GM12878 (cell line): ENCODE measurements around the gene EPS8L1. TPM values are rescaled to one million over a fixed set of nuclear protein-coding genes. Genes with fewer than 3 reads are reported as not detected.

ENCODE experiments used
- ATAC-seq: fragments of 200-7000 bp; cut with Tn5 transposase; 3 replicates; pipeline ENCODE4 v1.9.1; 2020; ENCODE audit warnings: mild to moderate bottlenecking, moderate library complexity
- BruUV-seq: library from RNA; stranded (reverse); fragments of 400-500 nt; replicated peaks from 2 replicates; lab custom pipeline; 2021; lab: Mats Ljungman, UMichigan
- CTCF ChIA-PET: fragments of 300-600 bp; sonication (Branson Sonifier 250); formaldehyde crosslinking; extraction: SDS; loops from one replicate; lab custom pipeline; 2021; ENCODE audit warnings: inconsistent platforms; lab: Yijun Ruan, JAX
- POLR2A ChIA-PET: fragments of 350-600 bp; formaldehyde crosslinking; extraction: SDS; loops from one replicate; lab custom pipeline; 2021; ENCODE audit warnings: inconsistent platforms; lab: Charles Lee
- RAD21 ChIA-PET: fragments of 300-600 bp; sonication (Branson Sonifier 250); formaldehyde crosslinking; loops from one replicate; lab custom pipeline; 2023; ENCODE audit warnings: antibody characterized with exemption; ENCODE audit not compliant: unreplicated experiment; lab: Charles Lee
- SMC1A ChIA-PET: fragments of 300-600 bp; sonication (Branson Sonifier 250); formaldehyde crosslinking; loops from one replicate; lab custom pipeline; 2023; ENCODE audit not compliant: unreplicated experiment, uncharacterized antibody; lab: Charles Lee
- DNase-seq: peaks from one replicate; pipeline ENCODE4 v3.0.0-alpha.2; 2011; ENCODE audit warnings: low read depth, low spot score
- FAIRE-seq: peaks from 3 replicates; lab custom pipeline; 2011; peaks lifted over from hg19 to GRCh38; lab: Jason Lieb, UNC
- H2AFZ ChIP-seq: 2 replicates; pipeline ENCODE4 v1.6.0; 2011; ENCODE audit warnings: low read depth, low read length, control low read depth; ENCODE audit not compliant: control insufficient read depth
- H3K27ac ChIP-seq: 2 replicates; pipeline ENCODE4 v1.5.1; 2011; ENCODE audit warnings: control low read depth; ENCODE audit not compliant: control insufficient read depth, insufficient read depth
- H3K27me3 ChIP-seq, 2 experiments: replicated peaks in 1 of 2; 2 replicates each; pipeline versions ENCODE4 v1.6.0 to v1.6.1; 2011; ENCODE audit warnings: low read length in 1 of 2; ENCODE audit not compliant: control insufficient read depth in 2 of 2, insufficient read depth in 2 of 2
- H3K36me3 ChIP-seq, 2 experiments: 2 replicates each; pipeline ENCODE4 v1.5.1; 2011; ENCODE audit warnings: low read length in 1 of 2; ENCODE audit not compliant: control insufficient read depth in 2 of 2, insufficient read depth in 2 of 2
- H3K4me1 ChIP-seq: 2 replicates; pipeline ENCODE4 v1.6.1; 2011; ENCODE audit warnings: mild to moderate bottlenecking, low read length, moderate library complexity, mixed read lengths; ENCODE audit not compliant: control insufficient read depth, insufficient read depth
- H3K4me2 ChIP-seq: 2 replicates; pipeline ENCODE4 v1.6.0; 2011; ENCODE audit warnings: control low read depth; ENCODE audit not compliant: control insufficient read depth, insufficient read depth
- H3K4me3 ChIP-seq: fragments of 200-600 bp; sonication (generic); 2 replicates; pipeline ENCODE4 v1.5.1; 2016
- H3K79me2 ChIP-seq: 2 replicates; pipeline ENCODE4 v1.6.0; 2011; ENCODE audit warnings: low read length; ENCODE audit not compliant: control insufficient read depth, insufficient read depth
- H3K9ac ChIP-seq: 2 replicates; pipeline ENCODE4 v1.8.0; 2011; ENCODE audit warnings: low read length, control low read depth, mixed read lengths; ENCODE audit not compliant: control insufficient read depth, insufficient read depth
- H3K9me3 ChIP-seq: replicated peaks from 3 replicates; pipeline ENCODE4 v1.5.1; 2011; ENCODE audit warnings: mild to moderate bottlenecking, low read length; ENCODE audit not compliant: control insufficient read depth, insufficient read depth
- H4K20me1 ChIP-seq: 2 replicates; pipeline ENCODE4 v1.6.0; 2011; ENCODE audit not compliant: control insufficient read depth, insufficient read depth
- E2F8 ChIP-seq: fragments of 450-650 bp; IDR thresholded peaks from 2 replicates; pipeline ENCODE4 v1.6.1; 2018; ENCODE audit warnings: mild to moderate bottlenecking, low read depth, moderate library complexity; ENCODE audit not compliant: partially characterized antibody
- HSF1 ChIP-seq: fragments of 150-350 bp; IDR thresholded peaks from 2 replicates; pipeline ENCODE4 v1.6.1; 2014; ENCODE audit warnings: mild to moderate bottlenecking, low read depth, low read length
- JUNB ChIP-seq: IDR thresholded peaks from 2 replicates; pipeline ENCODE4 v1.6.1; 2016; ENCODE audit warnings: antibody characterized with exemption, mild to moderate bottlenecking
- MAX ChIP-seq: IDR thresholded peaks from 2 replicates; pipeline ENCODE4 v1.6.1; 2012; ENCODE audit warnings: low read depth, low read length, improper control_type of control experiment
- TCF12 ChIP-seq: IDR thresholded peaks from 2 replicates; pipeline ENCODE4 v1.6.1; 2011; ENCODE audit warnings: low read depth, mild to moderate bottlenecking, low read length
- ZNF207 ChIP-seq: fragments of 450-650 bp; IDR thresholded peaks from 2 replicates; pipeline ENCODE4 v1.6.1; 2014; ENCODE audit warnings: antibody characterized with exemption, mild to moderate bottlenecking, borderline replicate concordance
- WGBS: methylation state at CpG from one replicate; pipeline ENCODE4 v1.1.6; 2016; ENCODE audit warnings: low lambda C conversion rate; ENCODE audit not compliant: insufficient replicate concordance, insufficient coverage; ENCODE audit errors: missing lambda C conversion rate; 5-methylcytosine and 5-hydroxymethylcytosine counted together
- in situ Hi-C: fragments of 300-500 bp; cut with MboI; formaldehyde crosslinking; loops from 9 replicates; pipeline ENCODE4 v1.14.3; 2018; ENCODE audit warnings: mixed read lengths
- intact Hi-C: fragments of 100-400 bp; cut with micrococcal nuclease; formaldehyde crosslinking; loops from one replicate; pipeline ENCODE4 v1.14.2; 2022; ENCODE audit not compliant: unreplicated experiment
- polyA plus RNA-seq, 11 experiments: library from polyadenylated mRNA; depleted of rRNA in 4 of 11; unstranded in 6 of 11; stranded (reverse) in 5 of 11; fragments of >200 nt; fragmentation: Nextera tagmentation in 4 of 11; fragmentation: Illumina TruSeq in 1 of 11; extraction: Ambion mirVana in 4 of 11; extraction: Trizol in 1 of 11; gene quantifications; 1 replicate in 1 of 11; 2 replicates in 10 of 11; pipeline versions ENCODE4 v1.2.1 to v1.2.3, GENCODE V29; 2011 to 2016; ENCODE audit warnings: inconsistent platforms in 2 of 11, missing spikeins in 2 of 11, low read depth in 1 of 11
- total RNA-seq, 4 experiments: library from RNA; depleted of rRNA in 3 of 4; stranded (reverse); fragments of >200 nt in 3 of 4; fragmentation: Illumina TruSeq in 1 of 4; extraction: Trizol in 1 of 4; gene quantifications; 2 replicates each; pipeline versions ENCODE4 v1.2.1 to v1.2.3, GENCODE V29; 2013 to 2021

Gene EPS8L1
- total and polyA plus RNA-seq, 10 of the 15 experiments (the other 5 are each of a cell fraction or from before 2014, with no cell fraction given): 0.68 to 2.2 (median 0.96) TPM; not detected in 2

GRCh38 chr19:55097864-55098715 is 22.4 kb downstream of the EPS8L1 start:
- Histone ChIP-seq H3K36me3 (peaks cover 0 to 2% of the 10 kb centered on the region in 2 experiments; a peak in 2 of 4 replicates), H4K20me1 (no peaks in the 10 kb centered on the region), H3K4me2 (no peak overlapping the region), H3K4me3 (no peak overlapping the region), H3K4me1 (no peaks in the 10 kb centered on the region), H2AFZ (no peak overlapping the region), H3K79me2 (no peaks in the 10 kb centered on the region), H3K9ac (no peak overlapping the region), H3K9me3 (no peaks in the 10 kb centered on the region), H3K27me3 (no peaks in the 10 kb centered on the region), H3K27ac (no peak overlapping the region)
- TF ChIP-seq ZNF207: no peak
- no peak for TF ChIP-seq TCF12
- FAIRE-seq: no peak
- BruUV-seq: no TSS peak
- in situ Hi-C loops (no loop called here), intact Hi-C loops (no loop called here)
- ChIA-PET RAD21 (no interaction called here), SMC1A (no interaction called here), POLR2A (interaction anchor here (0.5 kb wide), 1 partner anchor 1254 kb away, joined by 3 read pairs; no protein-coding TSS in a partner anchor), CTCF (interaction anchor here (0.6 to 0.9 kb wide), 2 partner anchors 9 to 38 kb away, joined by 3 to 4 read pairs; no protein-coding TSS in a partner anchor)
- WGBS: 72% methylated on average over 22 of the region's 23 CpGs
- DNase-seq: no peak
- ATAC-seq: no peak

GRCh38 chr19:55098716-55099556 is 23.3 kb downstream of the EPS8L1 start:
- Histone ChIP-seq H3K4me3 (no peak overlapping the region), H3K4me2 (no peak overlapping the region), H2AFZ (no peak overlapping the region), H3K27ac (no peak overlapping the region), H3K36me3 (peaks cover 2 to 3% of the 10 kb centered on the region in 2 experiments; a peak in 2 of 4 replicates), H3K9ac (no peak overlapping the region), H3K4me1 (no peaks in the 10 kb centered on the region), H3K27me3 (no peaks in the 10 kb centered on the region), H3K9me3 (no peaks in the 10 kb centered on the region; the same call in 2 of the 3 replicates), H3K79me2 (no peaks in the 10 kb centered on the region), H4K20me1 (no peaks in the 10 kb centered on the region)
- ATAC-seq (no peak), DNase-seq (no peak), FAIRE-seq (no peak)
- TF ChIP-seq JUNB (no peak), E2F8 (no peak), MAX (no peak), HSF1 (no peak)
- CTCF ChIA-PET: interaction anchor here (1.4 kb wide), 1 partner anchor 11 kb away, joined by 3 read pairs; no protein-coding TSS in a partner anchor
- POLR2A ChIA-PET: no interaction called here
- no TSS peak for BruUV-seq
- SMC1A ChIA-PET: no interaction called here
- WGBS: 92% methylated on average over 25 of the region's 27 CpGs
- RAD21 ChIA-PET: no interaction called here
- intact Hi-C loops: no loop called here
- in situ Hi-C loops: no loop called here
